Gastrocnemius medialis (tissue), 4 donors: ENCODE measurements around the gene ETHE1.

Experiments
- CTCF ChIP-seq, 5 experiments: fragments of 450-650 bp in 3 of 5; fragments of 200-600 bp in 2 of 5; sonication (generic) in 2 of 5; IDR thresholded peaks in 4 of 5; conservative IDR thresholded peaks in 1 of 5; 1 replicate in 4 of 5; 2 replicates in 1 of 5; pipeline ENCODE4 v1.5.1; 2016 to 2019; ENCODE audit warnings: antibody characterized with exemption in 5 of 5, mild to moderate bottlenecking in 3 of 5, moderate library complexity in 3 of 5
- POLR2A ChIP-seq, 2 donors: fragments of 450-650 bp; IDR thresholded peaks; one replicate each; pipeline ENCODE4 v1.6.1; 2017; ENCODE audit warnings: antibody characterized with exemption in 2 of 2, mild to moderate bottlenecking in 2 of 2, moderate library complexity in 2 of 2

GRCh38 chr19:43481701-43482100 lies 45.3 kb downstream of the ETHE1 start:
- TF ChIP-seq CTCF (IDR thresholded peaks at IDR 0.05 in 4 of 5, conservative IDR thresholded peaks at IDR 0.05 in 1 of 5) (no peak), POLR2A (IDR thresholded peaks at IDR 0.05) (no peak)
